H9 (cell line): Measurements from ENCODE around the gene STIL. TPM values are rescaled to one million over a fixed set of nuclear protein-coding genes. Genes with fewer than 3 reads are reported as not detected.

Experiments
- DNase-seq: peaks from one replicate; pipeline ENCODE4 v3.0.0-alpha.2; 2017
- H2AFZ ChIP-seq: one replicate; pipeline ENCODE4 v1.6.1; 2013; ENCODE audit warnings: mild to moderate bottlenecking, low read length, control low read depth, moderate library complexity
- H2AK5ac ChIP-seq: 2 replicates; pipeline ENCODE4 v1.6.1; 2013; ENCODE audit warnings: low read length, control low read depth, mixed read lengths; ENCODE audit not compliant: insufficient read length
- H2BK120ac ChIP-seq: one replicate; pipeline ENCODE4 v1.6.1; 2013; ENCODE audit warnings: low read depth, mild to moderate bottlenecking, low read length, control low read depth, inconsistent platforms; ENCODE audit not compliant: poor library complexity, severe bottlenecking
- H2BK12ac ChIP-seq: 2 replicates; pipeline ENCODE4 v1.6.1; 2013; ENCODE audit warnings: low read length, control low read depth, mixed read lengths, low read depth; ENCODE audit not compliant: insufficient read length
- H2BK15ac ChIP-seq: 2 replicates; pipeline ENCODE4 v1.6.1; 2013; ENCODE audit warnings: low read depth, low read length, control low read depth
- H2BK20ac ChIP-seq: one replicate; pipeline ENCODE4 v1.6.1; 2013; ENCODE audit warnings: low read depth, mild to moderate bottlenecking, low read length, control low read depth, inconsistent platforms; ENCODE audit not compliant: poor library complexity, severe bottlenecking
- H2BK5ac ChIP-seq: 2 replicates; pipeline ENCODE4 v1.6.1; 2013; ENCODE audit warnings: low read length, control low read depth, mixed read lengths; ENCODE audit not compliant: insufficient read length
- H3K14ac ChIP-seq: 2 replicates; pipeline ENCODE4 v1.6.1; 2013; ENCODE audit warnings: low read length, control low read depth; ENCODE audit not compliant: insufficient read depth
- H3K18ac ChIP-seq: 2 replicates; pipeline ENCODE4 v1.6.1; 2013; ENCODE audit warnings: low read depth, mild to moderate bottlenecking, mixed read lengths, low read length, control low read depth; ENCODE audit not compliant: insufficient read length
- H3K23ac ChIP-seq: 2 replicates; pipeline ENCODE4 v1.6.1; 2013; ENCODE audit warnings: low read length, control low read depth, mixed read lengths, low read depth; ENCODE audit not compliant: insufficient read length
- H3K23me2 ChIP-seq: 2 replicates; pipeline ENCODE4 v1.6.1; 2013; ENCODE audit warnings: low read depth, mild to moderate bottlenecking, mixed read lengths, low read length, control low read depth; ENCODE audit not compliant: insufficient read length, poor library complexity, severe bottlenecking
- H3K27ac ChIP-seq: 2 replicates; pipeline ENCODE4 v1.5.1; 2013; ENCODE audit warnings: low read length, control low read depth, mixed read lengths, low read depth; ENCODE audit not compliant: insufficient read length
- H3K27me3 ChIP-seq: 2 replicates; pipeline ENCODE4 v1.6.1; 2013; ENCODE audit warnings: low read length, control low read depth, inconsistent platforms; ENCODE audit not compliant: insufficient read depth
- H3K4ac ChIP-seq: 2 replicates; pipeline ENCODE4 v1.6.1; 2013; ENCODE audit warnings: low read depth, mild to moderate bottlenecking, control low read depth, inconsistent platforms, low read length, moderate library complexity
- H3K4me1 ChIP-seq: 2 replicates; pipeline ENCODE4 v1.6.1; 2013; ENCODE audit warnings: low read length, control low read depth, inconsistent platforms; ENCODE audit not compliant: insufficient read depth
- H3K4me2 ChIP-seq: 2 replicates; pipeline ENCODE4 v1.6.1; 2013; ENCODE audit warnings: low read length, control low read depth, mixed read lengths; ENCODE audit not compliant: insufficient read length, insufficient read depth
- H3K56ac ChIP-seq: 2 replicates; pipeline ENCODE4 v1.6.1; 2013; ENCODE audit warnings: low read depth, mild to moderate bottlenecking, mixed read lengths, low read length, control low read depth; ENCODE audit not compliant: insufficient read length
- H3K79me1 ChIP-seq: 2 replicates; pipeline ENCODE4 v1.6.1; 2013; ENCODE audit warnings: low read depth, mild to moderate bottlenecking, moderate library complexity, low read length, control low read depth, inconsistent platforms; ENCODE audit not compliant: insufficient read depth, poor library complexity, severe bottlenecking
- H3K79me2 ChIP-seq: 2 replicates; pipeline ENCODE4 v1.6.1; 2013; ENCODE audit warnings: low read length, control low read depth, inconsistent platforms; ENCODE audit not compliant: insufficient read depth
- H3K9ac ChIP-seq: 2 replicates; pipeline ENCODE4 v1.6.1; 2013; ENCODE audit warnings: low read length, control low read depth, mixed read lengths; ENCODE audit not compliant: insufficient read length; ENCODE audit errors: extremely low read depth
- H3K9me3 ChIP-seq: one replicate; pipeline ENCODE4 v1.6.1; 2013; ENCODE audit warnings: low read depth, low read length, inconsistent platforms; ENCODE audit not compliant: control insufficient read depth
- H3T11ph ChIP-seq: one replicate; pipeline ENCODE4 v1.6.1; 2013; ENCODE audit warnings: mild to moderate bottlenecking, low read length, control low read depth, inconsistent platforms
- H4K20me1 ChIP-seq: one replicate; pipeline ENCODE4 v1.6.1; 2013; ENCODE audit not compliant: control insufficient read depth, insufficient read length, insufficient read depth
- H4K5ac ChIP-seq: 2 replicates; pipeline ENCODE4 v1.6.1; 2013; ENCODE audit warnings: low read depth, mild to moderate bottlenecking, mixed read lengths, low read length, control low read depth; ENCODE audit not compliant: insufficient read length
- H4K8ac ChIP-seq: replicated peaks from 2 replicates; pipeline ENCODE4 v1.6.1; 2013; ENCODE audit warnings: low read length, control low read depth, mixed read lengths, low read depth; ENCODE audit not compliant: insufficient read length
- H4K91ac ChIP-seq: 2 replicates; pipeline ENCODE4 v1.6.1; 2013; ENCODE audit warnings: low read depth, mild to moderate bottlenecking, moderate library complexity, mixed read lengths, low read length, control low read depth; ENCODE audit not compliant: insufficient read length
- H3K27ac Mint-ChIP-seq, 3 experiments: 2 replicates in 2 of 3; 3 replicates in 1 of 3; pipeline ENCODE4 v1.8.0; 2020 to 2021; ENCODE audit warnings: mixed read lengths in 3 of 3, mild to moderate bottlenecking in 1 of 3, moderate library complexity in 1 of 3
- H3K27me3 Mint-ChIP-seq: 2 replicates; pipeline ENCODE4 v1.8.0; 2021; ENCODE audit warnings: low read depth, mild to moderate bottlenecking, moderate library complexity, mixed read lengths
- H3K36me3 Mint-ChIP-seq, 3 experiments: 2 replicates in 2 of 3; 3 replicates in 1 of 3; pipeline ENCODE4 v1.8.0; 2020 to 2021; ENCODE audit warnings: low read depth in 3 of 3, mixed read lengths in 3 of 3; ENCODE audit not compliant: insufficient read depth in 1 of 3
- H3K4me1 Mint-ChIP-seq, 2 experiments: 2 replicates each; pipeline ENCODE4 v1.8.0; 2020; ENCODE audit warnings: mixed read lengths in 2 of 2
- H3K4me3 Mint-ChIP-seq, 2 experiments: 2 replicates in 1 of 2; 3 replicates in 1 of 2; pipeline ENCODE4 v1.8.0; 2020 to 2021; ENCODE audit warnings: mild to moderate bottlenecking in 2 of 2, mixed read lengths in 2 of 2, moderate library complexity in 1 of 2
- H3K9me3 Mint-ChIP-seq, 2 experiments: 2 replicates in 1 of 2; 3 replicates in 1 of 2; pipeline ENCODE4 v1.8.0; 2020; ENCODE audit warnings: mild to moderate bottlenecking in 2 of 2, mixed read lengths in 2 of 2, moderate library complexity in 1 of 2
- CTCF ChIP-seq: fragments of 200-600 bp; sonication (generic); conservative IDR thresholded peaks from 3 replicates; pipeline ENCODE4 v1.8.0; 2021; ENCODE audit warnings: antibody characterized with exemption, mild to moderate bottlenecking
- WGBS: extraction: QIAGEN DNeasy Blood & Tissue Kit; methylation state at CpG from one replicate; pipeline ENCODE4 v1.1.7; 2013; ENCODE audit warnings: missing lambda C conversion rate, low lambda C conversion rate, mixed read lengths; ENCODE audit not compliant: insufficient read length; ENCODE audit errors: extremely low coverage; 5-methylcytosine and 5-hydroxymethylcytosine counted together
- total RNA-seq: library from RNA; stranded (reverse); gene quantifications from 2 replicates; pipeline ENCODE4 v1.2.1, GENCODE V29; 2021

Gene STIL
- total RNA-seq, 1 experiment from 2014 or later: 26.6 TPM

- Histone ChIP-seq H2AK5ac (no peak overlapping the region), H3K4ac (no peak overlapping the region), H3K14ac (no peak overlapping the region; the same call in 1 of the 2 replicates), H2BK15ac (no peak overlapping the region), H4K5ac (no peak overlapping the region), H3K4me2 (no peak overlapping the region), H3T11ph (no peak overlapping the region), H2BK5ac (no peak overlapping the region), H2BK120ac (no peak overlapping the region), H3K9ac (no peak overlapping the region), H3K56ac (no peak overlapping the region), H3K9me3 (no peaks in the 10 kb centered on the region), H3K23me2 (peaks cover 7% of the 10 kb centered on the region), H3K79me2 (no peaks in the 10 kb centered on the region), H2BK12ac (no peak overlapping the region), H4K91ac (no peak overlapping the region), H3K18ac (no peak overlapping the region), H2AFZ (no peak overlapping the region), H2BK20ac (no peak overlapping the region), H4K8ac (no peak overlapping the region), H3K4me1 (no peaks in the 10 kb centered on the region; the same call in 1 of the 2 replicates), H3K27me3 (peaks cover 59% of the 10 kb centered on the region), H3K27ac (no peak overlapping the region), H3K79me1 (no peaks in the 10 kb centered on the region), H4K20me1 (no peaks in the 10 kb centered on the region), H3K23ac (no peak overlapping the region)
- DNase-seq: no peak
- Mint-ChIP-seq H3K27ac (no peak overlapping the region), H3K36me3 (peaks cover 0 to 3% (median 0%) of the 10 kb centered on the region in 3 experiments; a peak in 2 of 7 replicates), H3K9me3 (peaks cover 0 to 4% of the 10 kb centered on the region in 2 experiments; a peak in 1 of 5 replicates), H3K4me1 (peaks cover 17 to 27% of the 10 kb centered on the region in 2 experiments), H3K27me3 (peaks cover 98% of the 10 kb centered on the region), H3K4me3 (no peak overlapping the region)
- no peak for TF ChIP-seq CTCF
- WGBS: no CpG with 5 or more reads among the region's 21 CpGs
Measured at GRCh38 chr1:47235241-47235681, 78.7 kb downstream of the STIL start.
